ENCODE results near the gene OR6C2.
"Not testable (repeated sequence)": the region's sequence is repeated elsewhere in the genome, so short reads cannot be mapped to it uniquely, and the experiment has no call there.

OR6C2 gene

GRCh38 chr12:55443776-55444175 is at the start of gene OR6C2:
Gene OR6C2, plus strand, starts transcription at chr12:55444076. Its CDS starts 8,138 bp downstream, at chr12:55452214.
- no peak for DNase-seq

DNA sequence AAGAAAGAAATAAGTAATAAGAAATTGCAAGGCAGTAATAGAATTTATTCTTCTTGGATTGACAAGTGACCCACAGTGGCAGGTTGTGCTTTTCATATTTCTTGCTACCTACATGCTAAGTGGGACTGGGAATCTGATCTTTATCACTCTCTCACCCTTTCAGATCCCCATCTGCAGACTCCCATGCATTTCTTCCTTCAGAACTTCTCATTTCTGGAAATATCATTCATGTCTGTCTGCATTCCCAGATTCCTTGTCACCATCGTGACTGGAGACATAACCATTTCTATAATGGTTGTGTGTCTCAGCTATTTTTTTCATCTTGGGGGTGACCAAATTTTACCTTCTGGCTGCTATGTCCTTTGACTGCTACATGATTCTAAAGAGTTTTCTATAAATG is 47.5 kb upstream of the OR6C2 start:
- DNase-seq, result no peak

- DNase-seq, result no peak
Measured at GRCh38 chr12:55400229-55400628, 43.6 kb upstream of the OR6C2 start, which contains the start of gene OR6C65. Gene OR6C65, plus strand, starts transcription at chr12:55400529. Its CDS starts 0 bp downstream, at chr12:55400529.

DNA sequence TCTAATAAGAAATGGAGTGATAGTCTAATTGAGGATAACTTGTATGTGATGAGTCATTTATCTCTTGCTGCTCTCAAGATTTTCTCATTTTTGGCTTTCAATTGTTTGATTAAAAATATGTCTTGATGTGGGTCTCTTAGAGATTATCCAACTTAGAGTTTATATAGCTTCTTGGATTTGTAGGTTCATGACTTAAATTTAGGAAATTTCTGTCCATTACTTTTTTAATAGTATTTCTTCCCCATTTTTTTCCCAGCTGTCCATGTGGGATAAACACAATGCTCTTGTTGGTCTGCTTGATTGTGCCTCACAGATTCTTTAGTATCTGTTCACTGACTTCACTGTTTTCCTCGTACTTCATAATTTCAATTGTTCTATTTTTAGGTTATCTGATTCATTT is 36.0 kb upstream of the OR6C2 start:
- no peak for DNase-seq

- DNase-seq, result not testable (repeated sequence)
Measured at GRCh38 chr12:55409133-55409532, 34.7 kb upstream of the OR6C2 start.

DNA sequence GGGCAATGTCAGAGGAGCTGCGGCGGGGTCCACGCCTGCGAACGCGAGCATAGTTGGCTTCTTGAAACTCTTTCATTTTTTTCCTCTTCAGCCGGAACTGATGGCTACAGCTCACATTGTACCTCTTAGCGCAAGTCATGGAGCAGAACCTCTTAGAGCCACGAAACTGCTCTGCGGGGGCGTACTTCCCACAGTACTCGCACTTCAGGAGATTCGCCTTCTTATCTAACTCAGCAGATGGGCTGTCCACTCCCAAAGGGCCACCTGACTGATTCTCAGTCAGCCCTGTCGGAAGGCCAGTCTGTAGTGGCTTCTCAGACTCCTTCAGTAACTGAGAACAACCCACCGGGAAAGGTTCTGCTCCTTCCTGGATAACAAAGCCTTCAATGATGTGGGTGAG is 31.7 kb upstream of the OR6C2 start:
- DNase-seq, result not testable (repeated sequence)

DNA sequence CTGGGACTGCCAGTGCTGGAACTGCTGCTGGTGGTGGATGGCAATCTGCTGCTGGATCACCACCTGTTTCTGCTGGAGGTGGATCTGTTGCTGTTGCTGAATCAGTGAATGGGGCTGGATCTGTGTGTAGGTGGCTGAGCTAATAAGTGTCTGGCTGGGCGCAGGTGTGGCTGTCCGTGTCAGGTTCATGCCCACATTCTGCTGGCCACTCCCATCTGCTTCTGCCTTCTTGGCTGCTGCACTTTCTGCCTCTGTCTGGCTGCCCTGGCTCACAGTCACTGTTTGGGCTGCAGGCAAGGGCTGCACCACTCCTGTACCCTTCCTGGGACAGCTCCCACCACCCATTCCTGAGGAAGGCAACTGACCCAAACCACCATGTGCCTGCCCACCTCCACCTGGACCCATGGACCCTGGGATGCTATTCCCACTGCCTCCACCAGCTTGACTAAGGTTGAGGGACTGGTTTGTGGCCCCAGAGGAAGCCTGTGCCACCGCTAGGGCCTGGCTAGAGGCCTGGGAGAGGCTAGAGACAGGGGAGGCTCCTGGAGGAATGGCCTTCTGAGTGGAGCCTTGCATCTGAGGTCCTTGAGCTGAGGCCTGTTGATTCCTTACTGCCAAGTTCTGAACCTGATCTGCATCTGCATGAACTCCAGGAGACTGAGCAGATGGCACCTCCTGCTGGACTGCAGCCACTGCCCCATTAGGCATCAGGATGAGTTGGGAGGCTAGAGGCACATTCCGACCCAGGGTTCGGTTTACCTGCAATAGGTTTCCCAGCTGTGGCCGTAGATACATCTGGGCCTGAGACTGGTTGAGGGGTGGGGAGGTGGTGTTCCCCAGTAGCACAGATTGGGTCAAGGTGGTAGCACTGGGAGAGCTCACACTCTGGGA is 30.1 kb upstream of the OR6C2 start:
- DNase-seq, result not testable (repeated sequence)

DNA sequence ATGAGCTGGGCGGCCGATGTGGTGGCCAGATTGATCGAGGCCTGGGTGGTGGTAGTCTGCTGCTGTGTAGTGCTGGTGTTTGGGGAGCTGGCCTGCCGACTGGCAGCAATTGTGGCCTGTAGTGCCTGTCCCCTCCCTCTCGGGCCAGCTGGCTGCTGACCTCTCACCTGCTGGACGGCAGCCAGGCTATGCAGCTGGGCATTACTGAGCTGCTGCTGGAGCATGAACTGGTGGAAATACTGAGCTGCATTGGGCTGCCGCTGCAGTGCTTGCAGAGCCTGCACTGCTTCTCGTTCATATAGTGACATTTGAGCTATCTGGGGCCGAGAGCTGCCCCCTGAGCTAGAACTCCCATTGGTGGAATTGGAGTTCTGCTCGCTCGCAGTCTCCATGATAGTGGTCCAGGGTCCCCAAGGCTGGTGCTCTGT is 29.5 kb upstream of the OR6C2 start:
- DNase-seq, result not testable (repeated sequence)

GRCh38 chr12:55414889-55415288 is 29.0 kb upstream of the OR6C2 start:
- not testable (repeated sequence) for DNase-seq

DNA sequence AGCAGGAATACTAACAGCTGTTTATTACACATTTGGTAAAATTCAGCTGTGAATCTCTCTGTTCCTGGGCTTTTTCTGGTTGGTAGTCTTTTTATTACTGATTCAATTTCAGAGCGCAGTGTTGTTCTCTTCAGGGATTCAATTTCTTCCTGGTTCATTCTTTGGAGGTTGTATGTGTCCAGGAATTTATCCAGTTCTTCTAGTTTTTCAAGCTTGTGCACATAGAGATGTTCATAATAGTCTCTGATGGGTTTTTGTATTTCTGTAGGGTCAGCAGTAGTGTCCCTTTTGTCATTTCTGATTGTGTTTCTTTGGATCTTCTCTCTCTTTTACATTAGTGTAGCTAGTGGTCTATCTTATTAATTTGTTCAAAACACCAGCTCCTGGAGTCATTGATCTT is 26.9 kb upstream of the OR6C2 start:
- DNase-seq, result no peak

DNA sequence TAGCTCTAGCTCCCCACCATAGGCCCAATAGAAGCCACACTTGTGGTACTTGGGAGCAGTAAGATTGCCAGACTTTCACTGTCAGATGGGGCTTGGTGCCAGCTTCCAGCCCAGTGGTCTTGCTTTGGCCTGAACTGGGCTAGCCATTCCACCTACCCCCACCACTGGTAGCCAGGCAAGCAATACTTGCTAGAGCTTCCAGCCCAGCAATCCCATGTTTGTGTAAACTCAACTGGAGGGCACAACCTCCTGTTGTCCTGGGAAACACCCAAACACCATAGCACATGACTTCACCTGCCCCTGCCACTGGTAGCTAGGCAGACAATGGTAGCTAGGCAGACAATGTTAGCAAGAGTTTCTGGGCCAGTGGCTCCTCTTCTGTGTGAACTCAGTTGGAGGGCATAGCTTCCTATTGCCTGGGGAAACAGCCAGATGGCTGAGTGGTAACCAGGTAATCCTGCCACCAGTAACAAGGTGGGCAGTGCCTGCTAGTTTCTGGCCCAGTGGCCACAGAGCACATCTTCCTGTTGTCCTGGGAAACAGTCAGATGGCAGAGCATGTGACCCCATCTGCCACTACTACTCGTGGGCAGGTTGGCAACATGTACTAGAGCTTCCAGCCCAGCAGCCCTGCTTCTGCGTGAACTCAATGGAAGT is 23.4 kb upstream of the OR6C2 start:
- no peak for DNase-seq

DNA sequence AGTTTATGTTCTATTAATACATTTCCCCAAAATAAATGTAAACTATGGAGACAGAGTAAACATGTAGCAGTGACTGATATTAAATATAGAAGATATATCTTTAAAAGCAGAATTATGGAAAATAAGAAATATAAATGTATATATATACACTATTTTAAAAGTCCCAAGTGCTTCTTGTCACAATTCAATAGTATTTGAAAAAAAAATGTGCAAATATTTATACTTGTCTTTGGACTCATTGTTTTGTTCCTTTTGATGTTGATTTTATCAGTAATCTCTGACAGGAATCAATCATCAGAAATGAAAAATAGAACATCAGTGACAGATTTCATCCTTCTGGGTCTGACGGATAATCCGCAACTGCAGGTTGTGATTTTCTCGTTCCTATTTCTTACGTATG is 17.9 kb upstream of the OR6C2 start, which contains the start of gene OR6C76:
OR6C76 (plus strand) TSS at position 301 of the 400 bp plus-strand sequence; CDS start at position 301, 0 bp downstream.
- no peak for DNase-seq

GRCh38 chr12:55428331-55429243 is 15.3 kb upstream of the OR6C2 start:
- no peak for DNase-seq

DNA sequence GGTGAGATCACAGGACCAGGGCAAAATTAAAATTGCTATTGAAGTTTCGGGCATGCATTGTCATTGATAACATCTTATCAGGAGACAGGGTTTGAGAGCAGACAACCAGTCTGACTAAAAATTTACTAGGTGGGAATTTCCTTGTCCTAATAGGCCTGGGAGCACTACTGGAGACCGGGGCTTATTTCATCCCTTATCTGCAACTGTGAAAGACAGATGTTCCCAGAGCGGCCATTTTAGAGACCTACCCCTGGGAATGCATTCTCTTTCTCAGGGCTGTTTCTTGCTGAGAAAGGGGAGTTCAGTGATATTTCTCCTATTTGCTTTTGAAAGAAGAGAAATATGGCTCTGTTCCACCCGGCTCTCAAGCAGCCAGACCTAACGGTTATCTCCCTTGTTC is 2.6 kb upstream of the OR6C2 start:
- DNase-seq, result not testable (repeated sequence)

DNA sequence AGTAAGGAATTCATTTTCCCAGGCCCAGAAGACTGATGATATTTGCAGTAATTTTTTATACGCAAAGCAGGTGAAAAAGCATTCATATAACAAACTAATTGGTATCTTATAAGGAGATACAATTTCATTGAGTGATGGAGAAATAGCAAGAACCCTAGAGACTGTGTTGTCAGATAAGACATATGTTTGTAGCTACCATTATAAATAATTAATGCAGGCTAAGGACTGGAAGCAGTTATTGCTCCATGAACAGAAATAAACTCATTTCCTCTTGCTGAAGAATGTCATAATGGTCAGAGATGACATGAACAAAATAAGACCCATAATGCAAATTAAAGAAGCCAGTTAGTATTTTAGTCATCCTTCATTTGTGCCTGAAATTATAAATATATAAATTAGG is 1.5 kb downstream of the OR6C2 start:
- DNase-seq, result no peak

DNA sequence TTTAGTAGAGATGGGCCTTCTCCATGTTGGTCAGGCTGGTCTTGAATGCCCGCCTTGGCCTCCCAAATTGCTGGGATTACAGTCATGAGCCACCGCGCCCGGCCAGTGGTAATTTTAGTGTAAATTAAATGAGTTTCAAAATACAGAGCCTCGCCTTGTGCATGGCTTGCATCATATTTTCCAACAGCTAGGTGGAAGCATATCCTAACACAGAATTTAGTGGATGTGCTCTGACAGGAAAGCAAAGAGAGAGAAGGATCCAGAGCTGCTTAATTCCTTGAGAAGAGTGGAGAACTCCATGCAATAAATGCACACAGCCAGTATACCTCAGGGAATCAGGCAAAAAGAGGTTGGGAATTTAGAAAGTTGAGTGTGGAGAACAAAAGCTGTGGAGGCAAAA is 2.5 kb downstream of the OR6C2 start:
- DNase-seq, result no peak

GRCh38 chr12:55448825-55449224 is 4.9 kb downstream of the OR6C2 start:
- DNase-seq, result no peak

DNA sequence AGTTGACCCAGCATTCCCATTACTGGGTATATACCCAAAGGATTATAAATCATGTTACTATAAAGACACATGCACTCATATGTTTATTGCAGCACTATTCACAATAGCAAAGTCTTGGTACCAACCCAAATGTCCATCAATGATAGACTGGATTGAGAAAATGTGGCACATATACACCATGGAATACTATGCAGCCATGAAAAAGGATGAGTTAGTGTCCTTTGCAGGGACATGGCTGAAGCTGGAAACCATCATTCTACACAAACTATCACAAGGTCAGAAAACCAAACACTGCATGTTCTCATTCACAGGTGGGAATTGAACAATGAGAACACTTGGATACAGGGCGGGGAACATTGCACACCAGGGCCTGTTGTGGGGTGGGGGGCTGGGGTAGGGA is 21.1 kb downstream of the OR6C2 start:
- DNase-seq, result not testable (repeated sequence)

DNA sequence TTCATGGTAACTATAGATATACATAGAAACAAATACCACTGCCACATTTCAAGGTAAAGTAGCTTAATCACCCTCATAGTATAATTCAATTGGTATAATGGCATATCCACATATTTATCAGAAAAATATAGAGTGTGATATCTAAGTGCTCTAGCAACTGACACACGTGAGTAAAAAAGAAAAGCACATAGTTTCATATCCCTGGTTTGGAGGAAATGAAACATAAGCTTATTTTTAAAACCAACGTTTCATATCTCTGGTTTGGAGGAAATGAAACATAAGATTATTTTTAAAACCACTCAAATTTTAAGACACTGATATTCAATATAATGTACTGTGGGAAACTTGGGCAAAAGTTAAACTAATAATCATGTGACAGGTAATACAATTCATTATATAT is 24.0 kb downstream of the OR6C2 start:
- DNase-seq, result no peak

DNA sequence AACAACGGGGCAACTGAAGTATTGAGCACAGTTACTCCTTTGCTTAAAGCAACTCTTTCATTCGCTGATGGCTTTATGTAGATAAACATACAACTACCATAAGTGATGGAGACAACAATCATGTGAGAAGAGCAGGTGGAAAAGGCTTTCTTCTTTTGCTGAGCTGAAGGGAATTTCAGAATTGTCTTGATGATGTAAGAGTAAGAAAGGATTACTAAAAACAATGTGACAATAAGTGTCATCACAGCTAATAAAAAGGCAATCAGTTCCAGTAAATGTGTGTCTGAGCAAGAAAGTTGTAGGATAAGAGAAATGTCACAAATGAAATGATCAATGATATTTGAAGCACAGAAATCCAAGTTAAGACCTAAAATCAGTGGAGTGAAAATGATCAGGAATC is 25.4 kb downstream of the OR6C2 start:
- DNase-seq, result no peak

DNA sequence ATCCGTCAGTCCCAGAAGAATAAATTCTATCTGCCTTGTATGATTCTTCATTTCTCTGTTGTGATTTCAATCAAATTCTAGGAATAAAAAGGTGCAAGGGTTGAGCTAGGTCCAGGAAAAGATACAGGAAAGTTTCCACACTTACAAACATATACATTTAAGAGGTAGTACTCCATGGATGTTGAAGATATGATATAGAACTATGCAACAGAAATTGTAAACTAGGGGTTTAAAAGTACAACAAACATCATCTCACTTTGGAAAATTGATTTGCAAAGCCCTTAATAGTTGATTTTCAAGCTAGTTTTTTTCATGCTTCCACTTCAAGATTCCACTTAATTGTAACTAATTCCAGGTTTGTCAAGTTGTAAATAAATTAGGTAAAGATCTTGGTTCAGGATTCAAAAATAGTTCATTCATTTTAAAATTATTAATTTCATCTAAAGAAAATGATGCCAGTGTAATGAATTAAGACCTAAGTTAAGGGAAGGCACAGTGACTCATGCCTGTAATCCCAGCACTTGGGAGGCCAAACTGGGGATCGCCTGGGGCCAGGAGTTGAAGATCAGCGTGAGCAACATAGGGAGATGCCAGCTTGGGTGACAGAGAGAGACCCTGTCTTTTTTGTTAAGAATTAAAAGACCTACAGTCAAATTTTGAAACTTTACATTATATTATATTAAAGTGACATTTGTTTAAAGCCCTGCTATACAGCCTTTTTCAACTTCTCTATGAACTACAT is 26.4 kb downstream of the OR6C2 start, which contains the start of gene OR6C70:
OR6C70 (minus strand) TSS at position 51 of the 742 bp plus-strand sequence; CDS start at position 51, 0 bp downstream.
- DNase-seq, result no peak

DNA sequence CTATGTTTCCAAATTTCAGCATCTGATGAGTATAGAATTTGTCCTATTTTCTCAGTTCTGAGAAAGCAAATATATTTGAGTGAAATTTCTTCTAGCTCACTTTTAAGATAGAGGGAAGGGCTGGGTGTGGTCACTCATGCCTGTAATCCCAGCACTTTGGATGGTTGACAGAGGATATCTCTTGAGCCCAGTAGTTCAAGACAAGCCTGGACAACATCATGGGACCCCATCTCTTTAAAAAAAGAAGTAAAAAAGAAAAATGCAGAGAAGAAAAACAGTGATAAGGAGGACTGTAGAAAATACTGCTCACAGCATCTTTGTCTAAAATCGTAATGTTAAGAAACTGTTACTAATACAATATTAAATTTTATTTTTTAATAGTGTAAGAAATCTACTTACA is 28.4 kb downstream of the OR6C2 start:
- DNase-seq, result no peak

All from cortex of kidney (tissue), 1 donor.